Measurements from ENCODE around the gene PKN1. TPM values are rescaled to one million over a fixed set of nuclear protein-coding genes. Genes with fewer than 3 reads are reported as not detected.
A peak's percentile ranks its signal among the peaks of the same experiment; 100 is the strongest.

Gene PKN1
- total and polyA plus RNA-seq, 9 donors = 40.2 to 79.2 (median 72.1) TPM

DNA sequence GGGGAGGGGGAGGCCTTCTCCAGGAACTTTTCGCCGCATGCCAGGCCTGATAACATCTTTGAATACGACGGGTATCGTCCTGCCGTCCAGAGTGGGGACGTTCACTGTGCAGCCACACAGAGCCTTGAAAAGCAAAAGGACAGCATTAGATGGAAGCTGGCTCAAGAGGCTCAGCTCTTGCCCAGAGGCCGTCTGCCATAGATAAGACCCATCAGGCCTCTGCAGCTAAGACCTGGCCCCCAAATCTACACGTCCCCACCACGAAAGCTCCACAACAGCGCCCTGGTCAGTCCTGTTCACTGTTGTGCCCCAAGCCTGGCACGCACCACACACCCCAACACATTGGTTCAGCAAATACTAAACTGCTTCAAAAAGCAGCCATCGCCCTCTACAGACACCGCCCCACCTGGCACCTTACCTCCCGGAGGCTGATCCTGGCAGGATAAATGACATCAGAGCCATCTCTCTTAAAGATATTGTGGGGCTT lies 83.0 kb downstream of the PKN1 start:
- DNase-seq = no peak
- Histone ChIP-seq H3K36me3 (ENCODE audit: control insufficient read depth, insufficient read depth, low read length) (peaks cover 37% of the 10 kb centered on the region), H3K4me3 (ENCODE audit: low read length) (peak overlapping the region; percentile 98), H3K9me3 (replicated peaks; ENCODE audit: control insufficient read depth, low read depth, low read length) (no peaks in the 10 kb centered on the region), H3K4me1 (ENCODE audit: control insufficient read depth, insufficient read depth, low read length) (peaks cover 38% of the 10 kb centered on the region), H3K27ac (ENCODE audit: low read length) (no peak overlapping the region), H3K27me3 (ENCODE audit: control insufficient read depth, insufficient read depth, low read length) (no peaks in the 10 kb centered on the region)
- WGBS (ENCODE audit: insufficient coverage) = 81% methylated on average over 13 of the region's 15 CpGs

DNA sequence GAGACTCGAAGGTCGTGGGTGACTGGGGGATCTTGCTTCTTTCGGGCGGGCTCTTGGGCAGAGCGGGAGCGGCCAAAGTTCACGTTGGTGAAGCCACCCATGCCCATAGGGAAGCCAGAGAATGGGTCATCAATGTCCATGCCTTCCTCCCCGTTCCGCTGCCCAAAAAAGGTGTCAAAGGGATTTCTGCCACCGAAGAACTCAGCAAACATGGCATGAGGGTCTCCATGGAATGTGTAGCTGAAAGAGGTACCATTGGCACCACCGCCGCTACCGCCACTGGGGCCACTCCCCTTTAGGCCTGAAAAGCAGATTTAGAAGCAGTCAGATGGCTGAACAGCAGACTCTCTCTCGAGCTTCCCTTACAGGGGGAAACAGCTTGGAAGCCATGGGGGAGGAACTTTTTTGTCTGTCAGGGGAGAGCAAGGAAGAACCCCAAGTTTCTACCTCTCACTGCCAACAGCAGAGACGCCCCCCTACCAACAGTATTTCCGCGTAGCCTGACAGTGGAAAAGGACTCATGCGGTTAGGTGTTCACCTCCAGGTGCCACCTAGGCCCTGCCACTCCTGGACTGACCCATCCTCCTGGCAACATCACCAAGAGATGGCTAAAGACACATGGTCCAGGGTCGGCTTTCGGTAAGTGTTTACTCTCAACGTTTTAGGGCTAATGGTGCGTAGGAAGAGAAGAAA lies 83.8 kb downstream of the PKN1 start:
- H3K9me3 ChIP-seq (replicated peaks; ENCODE audit: control insufficient read depth, low read depth, low read length) = no peaks in the 10 kb centered on the region
- H3K36me3 ChIP-seq (ENCODE audit: control insufficient read depth, insufficient read depth, low read length) = peaks cover 37% of the 10 kb centered on the region
- peak overlapping the region; percentile 78 for H3K27ac ChIP-seq (ENCODE audit: low read length)
- H3K4me1 ChIP-seq (ENCODE audit: control insufficient read depth, insufficient read depth, low read length) = peaks cover 36% of the 10 kb centered on the region
- DNase-seq = no peak
- 45% methylated on average over 16 of the region's 22 CpGs for WGBS (ENCODE audit: insufficient coverage)
- no peaks in the 10 kb centered on the region for H3K27me3 ChIP-seq (ENCODE audit: control insufficient read depth, insufficient read depth, low read length)
- peak overlapping the region; percentile 98 for H3K4me3 ChIP-seq (ENCODE audit: low read length)

DNA sequence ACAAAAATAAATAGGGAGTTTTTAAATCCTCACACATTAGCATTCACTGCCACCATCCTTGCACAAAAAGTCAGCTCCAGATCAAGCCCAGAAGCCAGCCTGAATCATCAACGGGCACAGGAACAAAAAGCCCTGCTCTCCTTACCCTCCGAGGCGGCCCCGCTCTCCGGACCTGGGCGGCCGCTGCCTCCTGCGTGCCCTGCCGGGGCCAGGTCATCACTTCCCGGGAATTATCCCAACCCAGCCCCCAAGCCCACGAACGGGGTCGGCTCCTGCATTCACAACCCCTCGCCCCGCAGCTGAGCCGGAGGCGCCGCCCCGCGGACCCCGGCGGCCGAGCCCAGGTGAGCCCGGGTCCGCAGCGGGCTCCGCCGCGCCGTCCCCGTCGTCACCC lies 84.3 kb downstream of the PKN1 start:
- peak overlapping the region; percentile 78 for H3K27ac ChIP-seq (ENCODE audit: low read length)
- H3K27me3 ChIP-seq (ENCODE audit: control insufficient read depth, insufficient read depth, low read length) = no peaks in the 10 kb centered on the region
- H3K4me3 ChIP-seq (ENCODE audit: low read length) = peak overlapping the region; percentile 98
- no peaks in the 10 kb centered on the region for H3K9me3 ChIP-seq (replicated peaks; ENCODE audit: control insufficient read depth, low read depth, low read length)
- peaks cover 37% of the 10 kb centered on the region for H3K36me3 ChIP-seq (ENCODE audit: control insufficient read depth, insufficient read depth, low read length)
- DNase-seq = peak; percentile 52
- H3K4me1 ChIP-seq (ENCODE audit: control insufficient read depth, insufficient read depth, low read length) = peaks cover 36% of the 10 kb centered on the region
- 0% methylated on average over 32 of the region's 32 CpGs for WGBS (ENCODE audit: insufficient coverage)

DNA sequence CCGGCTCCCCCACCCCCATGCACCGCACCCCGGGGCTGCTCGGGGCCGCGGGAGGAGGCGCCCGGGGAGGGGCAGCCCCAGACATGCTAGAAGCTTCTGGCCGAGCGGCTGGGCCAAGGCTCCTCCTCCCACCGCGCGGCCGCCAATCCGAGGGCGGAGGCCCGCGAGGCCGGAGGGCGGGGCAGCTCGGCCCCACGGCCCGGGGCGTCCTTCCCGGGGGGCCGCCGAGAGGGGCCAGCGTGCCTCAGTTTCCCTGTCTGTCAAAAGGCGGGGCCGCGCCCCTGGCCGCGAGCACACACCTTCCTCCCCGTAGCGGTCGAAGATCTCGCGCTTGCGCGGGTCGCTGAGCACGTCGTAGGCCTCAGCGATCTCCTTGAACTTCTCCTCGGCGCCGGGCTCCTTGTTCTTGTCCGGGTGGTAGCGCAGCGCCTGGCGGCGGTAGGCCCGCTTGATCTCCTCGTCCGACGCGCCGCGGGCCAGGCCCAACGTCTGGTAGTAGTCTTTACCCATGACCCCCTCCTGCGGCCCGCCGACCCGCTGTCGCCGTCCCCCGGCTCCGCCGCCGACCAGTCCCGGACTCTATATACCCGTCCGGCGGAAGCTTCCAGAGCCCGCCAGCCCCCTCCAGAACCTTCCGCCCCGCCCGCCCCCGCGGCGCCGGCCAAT lies 84.9 kb downstream of the PKN1 start, which contains the start of gene DNAJB1:
DNAJB1 (minus strand) TSS at position 558 of the 666 bp plus-strand sequence; CDS start at position 510, 48 bp downstream.
- peaks cover 35% of the 10 kb centered on the region for H3K36me3 ChIP-seq (ENCODE audit: control insufficient read depth, insufficient read depth, low read length)
- peak within 1 kb of the TSS; percentile 99 for H3K27ac ChIP-seq (ENCODE audit: low read length)
- under 1% methylated on average over 74 of the region's 82 CpGs for WGBS (ENCODE audit: insufficient coverage)
- peaks cover 36% of the 10 kb centered on the region for H3K4me1 ChIP-seq (ENCODE audit: control insufficient read depth, insufficient read depth, low read length)
- DNase-seq = peak; percentile 93
- H3K9me3 ChIP-seq (replicated peaks; ENCODE audit: control insufficient read depth, low read depth, low read length) = no peaks in the 10 kb centered on the region
- no peaks in the 10 kb centered on the region for H3K27me3 ChIP-seq (ENCODE audit: control insufficient read depth, insufficient read depth, low read length)
- H3K4me3 ChIP-seq (ENCODE audit: low read length) = peak within 1 kb of the TSS; percentile 98

DNA sequence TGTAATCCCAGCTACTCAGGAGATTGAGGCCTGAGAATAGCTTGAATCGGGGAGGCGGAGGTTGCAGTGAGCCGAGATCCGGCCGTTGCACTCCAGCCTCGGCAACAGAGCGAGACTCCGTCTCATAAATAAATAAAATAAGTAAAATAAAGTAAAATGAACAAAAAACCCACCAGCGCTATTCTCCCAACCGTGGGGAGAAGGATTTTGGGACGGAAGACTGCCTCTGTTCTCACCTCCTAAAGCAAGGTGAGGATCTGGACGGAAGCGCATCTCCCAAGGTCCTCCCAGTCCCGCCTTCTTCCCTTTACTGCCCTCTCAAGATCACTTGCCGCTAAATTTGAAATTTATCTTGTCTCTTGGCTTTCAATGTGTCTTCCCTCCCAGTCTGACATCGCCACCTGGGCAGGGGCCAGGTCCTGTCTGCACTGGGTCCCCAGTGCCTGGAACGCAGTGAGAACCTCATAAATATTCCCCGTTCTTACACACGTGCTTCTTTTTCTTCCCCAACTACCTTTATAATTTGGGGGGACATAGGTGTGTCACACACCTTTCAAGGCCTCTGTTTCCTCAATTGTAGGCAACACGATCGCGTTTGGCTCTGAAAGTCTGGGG lies 86.2 kb downstream of the PKN1 start:
- WGBS (ENCODE audit: insufficient coverage) = 68% methylated on average over 9 of the region's 22 CpGs
- Histone ChIP-seq H3K27me3 (ENCODE audit: control insufficient read depth, insufficient read depth, low read length) (no peaks in the 10 kb centered on the region), H3K4me1 (ENCODE audit: control insufficient read depth, insufficient read depth, low read length) (peaks cover 36% of the 10 kb centered on the region), H3K27ac (ENCODE audit: low read length) (peak overlapping the region; percentile 93), H3K36me3 (ENCODE audit: control insufficient read depth, insufficient read depth, low read length) (peaks cover 26% of the 10 kb centered on the region), H3K4me3 (ENCODE audit: low read length) (no peak overlapping the region), H3K9me3 (replicated peaks; ENCODE audit: control insufficient read depth, low read depth, low read length) (no peaks in the 10 kb centered on the region)
- peak; percentile 64 for DNase-seq

DNA sequence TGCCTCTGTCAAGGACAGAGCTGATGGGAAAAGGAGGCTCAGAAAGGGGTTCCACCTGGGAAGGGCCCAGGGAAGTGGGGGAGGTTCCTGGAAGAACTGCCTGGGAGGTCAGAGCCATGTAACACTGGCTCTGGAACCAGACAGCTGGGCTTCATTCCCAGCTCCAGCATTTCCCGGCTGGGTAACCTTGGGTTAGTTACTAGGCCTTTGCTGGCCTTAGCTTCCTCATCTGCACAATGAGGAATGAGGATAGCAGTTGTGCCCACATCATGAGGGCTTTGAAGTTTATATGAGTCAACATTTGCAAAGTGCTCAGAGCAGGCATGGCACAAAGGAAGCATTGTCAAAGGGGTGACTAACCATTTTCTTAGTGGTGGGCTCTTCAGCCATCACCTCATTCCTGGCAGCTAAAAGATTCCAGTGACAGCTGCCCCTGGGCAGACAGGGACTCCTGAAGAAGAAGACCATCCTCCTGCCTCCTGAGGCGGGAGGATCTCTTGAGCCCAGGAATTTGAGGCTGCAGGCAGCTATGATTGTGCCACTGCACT lies 86.8 kb downstream of the PKN1 start:
- Histone ChIP-seq H3K4me3 (ENCODE audit: low read length) (no peak overlapping the region), H3K36me3 (ENCODE audit: control insufficient read depth, insufficient read depth, low read length) (peaks cover 20% of the 10 kb centered on the region), H3K4me1 (ENCODE audit: control insufficient read depth, insufficient read depth, low read length) (peaks cover 34% of the 10 kb centered on the region), H3K27me3 (ENCODE audit: control insufficient read depth, insufficient read depth, low read length) (no peaks in the 10 kb centered on the region), H3K27ac (ENCODE audit: low read length) (peak overlapping the region; percentile 93), H3K9me3 (replicated peaks; ENCODE audit: control insufficient read depth, low read depth, low read length) (no peaks in the 10 kb centered on the region)
- peak; percentile 49 for DNase-seq
- WGBS (ENCODE audit: insufficient coverage) = 42% methylated on average over 2 of the region's 2 CpGs

DNA sequence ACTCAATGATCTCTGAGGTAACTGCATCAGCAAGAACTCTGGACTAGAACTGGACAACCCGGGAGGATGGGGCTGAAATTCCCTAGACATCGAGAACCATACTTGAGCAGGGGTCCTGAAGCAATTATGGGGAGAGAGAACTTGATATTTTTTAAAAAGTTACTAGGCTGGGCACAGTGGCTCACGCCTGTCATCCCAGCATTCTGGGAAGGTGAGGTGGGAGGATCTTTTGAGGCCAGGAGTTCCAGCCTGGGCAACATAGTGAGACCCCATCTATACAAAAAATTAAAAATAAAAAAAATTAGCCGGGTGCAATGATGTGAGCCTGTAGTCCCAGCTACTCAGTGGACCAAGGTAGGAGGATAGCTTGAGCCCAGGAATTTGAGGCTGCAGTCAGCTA lies 87.4 kb downstream of the PKN1 start:
- no CpG with 5 or more reads among the region's 4 CpGs for WGBS (ENCODE audit: insufficient coverage)
- H3K4me1 ChIP-seq (ENCODE audit: control insufficient read depth, insufficient read depth, low read length) = peaks cover 27% of the 10 kb centered on the region
- DNase-seq = no peak
- no peaks in the 10 kb centered on the region for H3K9me3 ChIP-seq (replicated peaks; ENCODE audit: control insufficient read depth, low read depth, low read length)
- no peak overlapping the region for H3K27ac ChIP-seq (ENCODE audit: low read length)
- peaks cover 14% of the 10 kb centered on the region for H3K36me3 ChIP-seq (ENCODE audit: control insufficient read depth, insufficient read depth, low read length)
- H3K4me3 ChIP-seq (ENCODE audit: low read length) = no peak overlapping the region
- H3K27me3 ChIP-seq (ENCODE audit: control insufficient read depth, insufficient read depth, low read length) = no peaks in the 10 kb centered on the region

Other genes starting within 250 kb of the PKN1 start
- 7.8 TPM for gene ADGRL1, start 227.1 kb upstream of the PKN1 start, total RNA-seq
- gene ADGRL1, start 227.1 kb upstream of the PKN1 start, polyA plus RNA-seq (ENCODE audit: insufficient read depth in 1 of 8, insufficient read length in 8 of 8, low replicate concordance in 1 of 8) = 10 to 100 TPM; 14.3 to 28.0 (median 21.5) TPM
- gene ADGRE5, start 51.9 kb upstream of the PKN1 start, total RNA-seq = 27.4 TPM
- 10 to 100 TPM; 43.5 to 61.9 (median 55.7) TPM for gene ADGRE5, start 51.9 kb upstream of the PKN1 start, polyA plus RNA-seq (ENCODE audit: insufficient read depth in 1 of 8, insufficient read length in 8 of 8, low replicate concordance in 1 of 8)
- gene DDX39A, start 14.0 kb upstream of the PKN1 start, total RNA-seq = 34.8 TPM
- gene DDX39A, start 14.0 kb upstream of the PKN1 start, polyA plus RNA-seq (ENCODE audit: insufficient read depth in 1 of 8, insufficient read length in 8 of 8, low replicate concordance in 1 of 8) = 10 to 100 TPM; 41.9 to 52.9 (median 45.5) TPM
- 0.09 TPM for gene PTGER1, start 42.0 kb downstream of the PKN1 start, total RNA-seq
- under 1 TPM in 2 of 8 donors, not detected in 6; 0.12 to 0.52 TPM for gene PTGER1, start 42.0 kb downstream of the PKN1 start, polyA plus RNA-seq (ENCODE audit: insufficient read depth in 1 of 8, insufficient read length in 8 of 8, low replicate concordance in 1 of 8)
- gene GIPC1, start 62.8 kb downstream of the PKN1 start, total RNA-seq = 46.1 TPM
- 10 to 100 TPM; 45.0 to 52.5 (median 48.7) TPM for gene GIPC1, start 62.8 kb downstream of the PKN1 start, polyA plus RNA-seq (ENCODE audit: insufficient read depth in 1 of 8, insufficient read length in 8 of 8, low replicate concordance in 1 of 8)
- 51.1 TPM for gene DNAJB1, start 85.1 kb downstream of the PKN1 start, total RNA-seq
- 10 to 100 TPM; 63.5 to 87.7 (median 79.2) TPM for gene DNAJB1, start 85.1 kb downstream of the PKN1 start, polyA plus RNA-seq (ENCODE audit: insufficient read depth in 1 of 8, insufficient read length in 8 of 8, low replicate concordance in 1 of 8)
- 71.3 TPM for gene TECR, start 96.3 kb downstream of the PKN1 start, total RNA-seq
- 100 to 1,000 TPM in 5 of 8 donors, 10 to 100 TPM in 3; 73.2 to 133 (median 104) TPM for gene TECR, start 96.3 kb downstream of the PKN1 start, polyA plus RNA-seq (ENCODE audit: insufficient read depth in 1 of 8, insufficient read length in 8 of 8, low replicate concordance in 1 of 8)
- 283 TPM for gene NDUFB7, start 138.8 kb downstream of the PKN1 start, total RNA-seq
- 100 to 1,000 TPM; 105 to 158 (median 130) TPM for gene NDUFB7, start 138.8 kb downstream of the PKN1 start, polyA plus RNA-seq (ENCODE audit: insufficient read depth in 1 of 8, insufficient read length in 8 of 8, low replicate concordance in 1 of 8)
- not detected for gene CLEC17A, start 149.8 kb downstream of the PKN1 start, total RNA-seq
- under 1 TPM in 5 of 8 donors, not detected in 3; 0.09 to 0.19 (median 0.12) TPM for gene CLEC17A, start 149.8 kb downstream of the PKN1 start, polyA plus RNA-seq (ENCODE audit: insufficient read depth in 1 of 8, insufficient read length in 8 of 8, low replicate concordance in 1 of 8)
- 0.04 TPM for gene ADGRE3, start 241.5 kb downstream of the PKN1 start, total RNA-seq
- gene ADGRE3, start 241.5 kb downstream of the PKN1 start, polyA plus RNA-seq (ENCODE audit: insufficient read depth in 1 of 8, insufficient read length in 8 of 8, low replicate concordance in 1 of 8) = under 1 TPM in 3 of 8 donors, not detected in 5; 0.05 to 0.15 (median 0.11) TPM